ENCODE measurements around the gene SCP2. TPM values are rescaled to one million over a fixed set of nuclear protein-coding genes. Genes with fewer than 3 reads are reported as not detected.

The SCP2 gene
- total RNA-seq, 2 experiments from 2014 or later = 22.7 to 27.0 TPM

GRCh38 chr1:53067886-53068285 lies 140.8 kb downstream of the SCP2 start:
- H3K4me1 Mint-ChIP-seq (ENCODE audit: low read depth) = peaks cover 12% of the 10 kb centered on the region
- POLR2A ChIA-PET = no interaction called here

GRCh38 chr1:53068314-53069099 lies 141.4 kb downstream of the SCP2 start:
- Mint-ChIP-seq H3K9me3 (no peaks in the 10 kb centered on the region), H3K27ac (no peak overlapping the region), H3K36me3 (ENCODE audit: low read depth) (no peaks in the 10 kb centered on the region), H3K4me1 (ENCODE audit: low read depth) (peaks cover 6% of the 10 kb centered on the region), H3K4me3 (no peak overlapping the region), H3K27me3 (peaks cover 14% of the 10 kb centered on the region)
- TF ChIP-seq CTCF (IDR thresholded peaks at IDR 0.05) = no peak
- ChIA-PET CTCF (no interaction called here), POLR2A (no interaction called here)
- H3K9me3 ChIP-seq (ENCODE audit: control insufficient read depth in 1 of 2, insufficient read depth in 1 of 2, low read length in 2 of 2) = no peaks in the 10 kb centered on the region
- ATAC-seq (ENCODE audit: poor library complexity) (no peak), DNase-seq (no peak)
- H3K27me3 ChIP-seq (ENCODE audit: control insufficient read depth in 1 of 2, insufficient read depth in 2 of 2, low read length in 2 of 2) = peaks cover 5 to 18% of the 10 kb centered on the region in 2 experiments
- H3K4me3 ChIP-seq (ENCODE audit: low read length) = no peak overlapping the region
- intact Hi-C loops (cut with DNase I, micrococcal nuclease) = no loop called here
- H3K27ac ChIP-seq (ENCODE audit: low read depth in 1 of 2, low read length in 2 of 2) = no peak overlapping the region
- H3K36me3 ChIP-seq (ENCODE audit: insufficient read depth, low read length) = no peaks in the 10 kb centered on the region
- H3K4me1 ChIP-seq (ENCODE audit: insufficient read depth, low read length) = peaks cover under 1% of the 10 kb centered on the region

More at GRCh38 chr1:53067886-53068285, 140.8 kb downstream of the SCP2 start:
- Histone ChIP-seq H3K36me3 (ENCODE audit: insufficient read depth, low read length) (no peaks in the 10 kb centered on the region), H3K27ac (ENCODE audit: low read depth in 1 of 2, low read length in 2 of 2) (no peak overlapping the region), H3K4me1 (ENCODE audit: insufficient read depth, low read length) (peaks cover 6% of the 10 kb centered on the region), H3K4me3 (ENCODE audit: low read length) (no peak overlapping the region), H3K9me3 (ENCODE audit: control insufficient read depth in 1 of 2, insufficient read depth in 1 of 2, low read length in 2 of 2) (peaks cover 0 to 6% of the 10 kb centered on the region in 2 experiments), H3K27me3 (ENCODE audit: control insufficient read depth in 1 of 2, insufficient read depth in 2 of 2, low read length in 2 of 2) (peaks cover 11 to 25% of the 10 kb centered on the region in 2 experiments)
- CTCF ChIA-PET = no interaction called here
- Mint-ChIP-seq H3K36me3 (ENCODE audit: low read depth) (no peaks in the 10 kb centered on the region), H3K9me3 (no peaks in the 10 kb centered on the region), H3K27me3 (peaks cover 20% of the 10 kb centered on the region), H3K4me3 (no peak overlapping the region), H3K27ac (no peak overlapping the region)
- DNase-seq (no peak), ATAC-seq (ENCODE audit: poor library complexity) (no peak)
- TF ChIP-seq CTCF (IDR thresholded peaks at IDR 0.05) = no peak
- intact Hi-C loops (cut with DNase I, micrococcal nuclease) = no loop called here

GRCh38 chr1:53069265-53069662 lies 142.2 kb downstream of the SCP2 start:
- DNase-seq = no peak
- intact Hi-C loops (cut with DNase I, micrococcal nuclease) = no loop called here
- Mint-ChIP-seq H3K27ac (no peak overlapping the region), H3K27me3 (peaks cover 7% of the 10 kb centered on the region), H3K36me3 (ENCODE audit: low read depth) (no peaks in the 10 kb centered on the region), H3K9me3 (no peaks in the 10 kb centered on the region), H3K4me1 (ENCODE audit: low read depth) (no peaks in the 10 kb centered on the region), H3K4me3 (no peak overlapping the region)
- ATAC-seq (ENCODE audit: poor library complexity) = no peak
- CTCF ChIA-PET = no interaction called here
- Histone ChIP-seq H3K4me1 (ENCODE audit: insufficient read depth, low read length) (no peaks in the 10 kb centered on the region), H3K27ac (ENCODE audit: low read depth in 1 of 2, low read length in 2 of 2) (no peak overlapping the region), H3K36me3 (ENCODE audit: insufficient read depth, low read length) (no peaks in the 10 kb centered on the region), H3K4me3 (ENCODE audit: low read length) (no peak overlapping the region), H3K27me3 (ENCODE audit: control insufficient read depth in 1 of 2, insufficient read depth in 2 of 2, low read length in 2 of 2) (peaks cover 0 to 11% of the 10 kb centered on the region in 2 experiments), H3K9me3 (ENCODE audit: control insufficient read depth in 1 of 2, insufficient read depth in 1 of 2, low read length in 2 of 2) (no peaks in the 10 kb centered on the region)
- no peak for TF ChIP-seq CTCF (IDR thresholded peaks at IDR 0.05)
- POLR2A ChIA-PET = no interaction called here

Data from CD4-positive, alpha-beta T cell (primary cell).